ENCODE results near the gene CDHR1.

Gene CDHR1

GRCh38 chr10:84262190-84262956 lies 68.0 kb downstream of the CDHR1 start:
- no peak for DNase-seq (ENCODE audit: low read depth in 2 of 2)

- no peak for DNase-seq (ENCODE audit: low read depth in 2 of 2)
These were observed 69.4 kb downstream of the CDHR1 start for GRCh38 chr10:84263716-84264115.

GRCh38 chr10:84264611-84265141 lies 70.3 kb downstream of the CDHR1 start:
- peak; percentile 46 to 53 for DNase-seq (ENCODE audit: low read depth in 2 of 2)

GRCh38 chr10:84265418-84265817 lies 71.1 kb downstream of the CDHR1 start:
- no peak for DNase-seq (ENCODE audit: low read depth in 2 of 2)

GRCh38 chr10:84267503-84268126 lies 73.3 kb downstream of the CDHR1 start:
- peak; percentile 25 to 37 for DNase-seq (ENCODE audit: low read depth in 2 of 2)

GRCh38 chr10:84269162-84269561 lies 74.8 kb downstream of the CDHR1 start:
- DNase-seq (ENCODE audit: low read depth in 2 of 2) = no peak
